Cortex of kidney (tissue), 1 donor: ENCODE data around the gene TECPR1.

Experiments
- DNase-seq: peaks from one replicate; lab custom pipeline; 2025; lab: John Stamatoyannopoulos, UW

TECPR1 gene

GRCh38 chr7:98249106-98249505, 2.9 kb downstream of the TECPR1 start:
- DNase-seq: no peak

- DNase-seq: no peak
Observed at GRCh38 chr7:98248156-98248555, 3.9 kb downstream of the TECPR1 start.

GRCh38 chr7:98244871-98245270, 7.2 kb downstream of the TECPR1 start:
- no peak for DNase-seq

- DNase-seq: no peak
Observed at GRCh38 chr7:98242934-98243333, 9.1 kb downstream of the TECPR1 start.

- no peak for DNase-seq
Observed at GRCh38 chr7:98242342-98242741, 9.7 kb downstream of the TECPR1 start.

GRCh38 chr7:98241674-98242241, 10.3 kb downstream of the TECPR1 start:
- DNase-seq: no peak

GRCh38 chr7:98240961-98241673, 10.9 kb downstream of the TECPR1 start:
- no peak for DNase-seq

GRCh38 chr7:98238976-98239375, 13.1 kb downstream of the TECPR1 start:
- no peak for DNase-seq

GRCh38 chr7:98238076-98238475, 14.0 kb downstream of the TECPR1 start:
- no peak for DNase-seq

- no peak for DNase-seq
Observed at GRCh38 chr7:98236355-98237185, 15.5 kb downstream of the TECPR1 start.

GRCh38 chr7:98235901-98236300, 16.1 kb downstream of the TECPR1 start:
- no peak for DNase-seq

GRCh38 chr7:98234429-98235147, 17.4 kb downstream of the TECPR1 start:
- DNase-seq: no peak

GRCh38 chr7:98233219-98234070, 18.6 kb downstream of the TECPR1 start:
- DNase-seq: no peak

GRCh38 chr7:98232799-98233198, 19.2 kb downstream of the TECPR1 start:
- DNase-seq: no peak

GRCh38 chr7:98232263-98232585, 19.8 kb downstream of the TECPR1 start:
- DNase-seq: no peak

GRCh38 chr7:98231493-98232262, 20.4 kb downstream of the TECPR1 start:
- no peak for DNase-seq

GRCh38 chr7:98230746-98231471, 21.1 kb downstream of the TECPR1 start:
- DNase-seq: no peak

- no peak for DNase-seq
Observed at GRCh38 chr7:98229991-98230745, 21.9 kb downstream of the TECPR1 start.

- DNase-seq: no peak
Observed at GRCh38 chr7:98229441-98229840, 22.6 kb downstream of the TECPR1 start.
